Fibroblast of mammary gland (primary cell): ENCODE measurements around the gene ANAPC2.

Experiments
- DNase-seq: peaks from one replicate; pipeline ENCODE4 v3.0.0-alpha.2; 2010; ENCODE audit warnings: low read depth
- H3K4me3 ChIP-seq: 2 replicates; pipeline ENCODE4 v1.5.1; 2011; ENCODE audit warnings: low read depth, mild to moderate bottlenecking, low read length, moderate library complexity; ENCODE audit not compliant: control insufficient read depth
- CTCF ChIP-seq: conservative IDR thresholded peaks from 2 replicates; pipeline ENCODE4 v1.5.1; 2011; ENCODE audit warnings: low read depth, low read length, inconsistent platforms; ENCODE audit not compliant: control insufficient read depth, insufficient read depth

The ANAPC2 gene

GRCh38 chr9:137201205-137201868 lies 13.0 kb upstream of the ANAPC2 start:
- peak overlapping the region; percentile 63 for H3K4me3 ChIP-seq
- DNase-seq, result no peak
- TF ChIP-seq CTCF, result no peak

GRCh38 chr9:137200311-137201204 lies 12.2 kb upstream of the ANAPC2 start, which contains the start of gene TPRN:
Gene TPRN, minus strand, starts transcription at chr9:137200741. Its CDS starts 30 bp downstream, at chr9:137200711.
- no peak for TF ChIP-seq CTCF
- DNase-seq, result peak; percentile 99
- H3K4me3 ChIP-seq, result peak within 1 kb of the TSS; percentile 63

- peak overlapping the region; percentile 42 for H3K4me3 ChIP-seq
- no peak for DNase-seq
- no peak for TF ChIP-seq CTCF
These were observed 11.2 kb upstream of the ANAPC2 start for GRCh38 chr9:137199411-137200121.

- no peak for TF ChIP-seq CTCF
- DNase-seq, result no peak
- H3K4me3 ChIP-seq, result peak overlapping the region; percentile 42
These were observed 10.5 kb upstream of the ANAPC2 start for GRCh38 chr9:137198902-137199283.

GRCh38 chr9:137198051-137198901 lies 9.9 kb upstream of the ANAPC2 start:
- no peak overlapping the region for H3K4me3 ChIP-seq
- no peak for DNase-seq
- no peak for TF ChIP-seq CTCF
